H9 (cell line): ENCODE measurements around the gene PHACTR4. TPM values are rescaled to one million over a fixed set of nuclear protein-coding genes. Genes with fewer than 3 reads are reported as not detected.

Experiments used
- DNase-seq: peaks from one replicate; pipeline ENCODE4 v3.0.0-alpha.2; 2017
- H2AFZ ChIP-seq: one replicate; pipeline ENCODE4 v1.6.1; 2013; ENCODE audit warnings: mild to moderate bottlenecking, low read length, control low read depth, moderate library complexity
- H2AK5ac ChIP-seq: 2 replicates; pipeline ENCODE4 v1.6.1; 2013; ENCODE audit warnings: low read length, control low read depth, mixed read lengths; ENCODE audit not compliant: insufficient read length
- H2BK120ac ChIP-seq: one replicate; pipeline ENCODE4 v1.6.1; 2013; ENCODE audit warnings: low read depth, mild to moderate bottlenecking, low read length, control low read depth, inconsistent platforms; ENCODE audit not compliant: poor library complexity, severe bottlenecking
- H2BK12ac ChIP-seq: 2 replicates; pipeline ENCODE4 v1.6.1; 2013; ENCODE audit warnings: low read length, control low read depth, mixed read lengths, low read depth; ENCODE audit not compliant: insufficient read length
- H2BK15ac ChIP-seq: 2 replicates; pipeline ENCODE4 v1.6.1; 2013; ENCODE audit warnings: low read depth, low read length, control low read depth
- H2BK20ac ChIP-seq: one replicate; pipeline ENCODE4 v1.6.1; 2013; ENCODE audit warnings: low read depth, mild to moderate bottlenecking, low read length, control low read depth, inconsistent platforms; ENCODE audit not compliant: poor library complexity, severe bottlenecking
- H2BK5ac ChIP-seq: 2 replicates; pipeline ENCODE4 v1.6.1; 2013; ENCODE audit warnings: low read length, control low read depth, mixed read lengths; ENCODE audit not compliant: insufficient read length
- H3K14ac ChIP-seq: 2 replicates; pipeline ENCODE4 v1.6.1; 2013; ENCODE audit warnings: low read length, control low read depth; ENCODE audit not compliant: insufficient read depth
- H3K18ac ChIP-seq: 2 replicates; pipeline ENCODE4 v1.6.1; 2013; ENCODE audit warnings: low read depth, mild to moderate bottlenecking, mixed read lengths, low read length, control low read depth; ENCODE audit not compliant: insufficient read length
- H3K23ac ChIP-seq: 2 replicates; pipeline ENCODE4 v1.6.1; 2013; ENCODE audit warnings: low read length, control low read depth, mixed read lengths, low read depth; ENCODE audit not compliant: insufficient read length
- H3K23me2 ChIP-seq: 2 replicates; pipeline ENCODE4 v1.6.1; 2013; ENCODE audit warnings: low read depth, mild to moderate bottlenecking, mixed read lengths, low read length, control low read depth; ENCODE audit not compliant: insufficient read length, poor library complexity, severe bottlenecking
- H3K27ac ChIP-seq: 2 replicates; pipeline ENCODE4 v1.5.1; 2013; ENCODE audit warnings: low read length, control low read depth, mixed read lengths, low read depth; ENCODE audit not compliant: insufficient read length
- H3K27me3 ChIP-seq: 2 replicates; pipeline ENCODE4 v1.6.1; 2013; ENCODE audit warnings: low read length, control low read depth, inconsistent platforms; ENCODE audit not compliant: insufficient read depth
- H3K4ac ChIP-seq: 2 replicates; pipeline ENCODE4 v1.6.1; 2013; ENCODE audit warnings: low read depth, mild to moderate bottlenecking, control low read depth, inconsistent platforms, low read length, moderate library complexity
- H3K4me1 ChIP-seq: 2 replicates; pipeline ENCODE4 v1.6.1; 2013; ENCODE audit warnings: low read length, control low read depth, inconsistent platforms; ENCODE audit not compliant: insufficient read depth
- H3K4me2 ChIP-seq: 2 replicates; pipeline ENCODE4 v1.6.1; 2013; ENCODE audit warnings: low read length, control low read depth, mixed read lengths; ENCODE audit not compliant: insufficient read length, insufficient read depth
- H3K56ac ChIP-seq: 2 replicates; pipeline ENCODE4 v1.6.1; 2013; ENCODE audit warnings: low read depth, mild to moderate bottlenecking, mixed read lengths, low read length, control low read depth; ENCODE audit not compliant: insufficient read length
- H3K79me1 ChIP-seq: 2 replicates; pipeline ENCODE4 v1.6.1; 2013; ENCODE audit warnings: low read depth, mild to moderate bottlenecking, moderate library complexity, low read length, control low read depth, inconsistent platforms; ENCODE audit not compliant: insufficient read depth, poor library complexity, severe bottlenecking
- H3K79me2 ChIP-seq: 2 replicates; pipeline ENCODE4 v1.6.1; 2013; ENCODE audit warnings: low read length, control low read depth, inconsistent platforms; ENCODE audit not compliant: insufficient read depth
- H3K9ac ChIP-seq: 2 replicates; pipeline ENCODE4 v1.6.1; 2013; ENCODE audit warnings: low read length, control low read depth, mixed read lengths; ENCODE audit not compliant: insufficient read length; ENCODE audit errors: extremely low read depth
- H3K9me3 ChIP-seq: one replicate; pipeline ENCODE4 v1.6.1; 2013; ENCODE audit warnings: low read depth, low read length, inconsistent platforms; ENCODE audit not compliant: control insufficient read depth
- H3T11ph ChIP-seq: one replicate; pipeline ENCODE4 v1.6.1; 2013; ENCODE audit warnings: mild to moderate bottlenecking, low read length, control low read depth, inconsistent platforms
- H4K20me1 ChIP-seq: one replicate; pipeline ENCODE4 v1.6.1; 2013; ENCODE audit not compliant: control insufficient read depth, insufficient read length, insufficient read depth
- H4K5ac ChIP-seq: 2 replicates; pipeline ENCODE4 v1.6.1; 2013; ENCODE audit warnings: low read depth, mild to moderate bottlenecking, mixed read lengths, low read length, control low read depth; ENCODE audit not compliant: insufficient read length
- H4K8ac ChIP-seq: replicated peaks from 2 replicates; pipeline ENCODE4 v1.6.1; 2013; ENCODE audit warnings: low read length, control low read depth, mixed read lengths, low read depth; ENCODE audit not compliant: insufficient read length
- H4K91ac ChIP-seq: 2 replicates; pipeline ENCODE4 v1.6.1; 2013; ENCODE audit warnings: low read depth, mild to moderate bottlenecking, moderate library complexity, mixed read lengths, low read length, control low read depth; ENCODE audit not compliant: insufficient read length
- H3K27ac Mint-ChIP-seq, 3 experiments: 2 replicates in 2 of 3; 3 replicates in 1 of 3; pipeline ENCODE4 v1.8.0; 2020 to 2021; ENCODE audit warnings: mixed read lengths in 3 of 3, mild to moderate bottlenecking in 1 of 3, moderate library complexity in 1 of 3
- H3K27me3 Mint-ChIP-seq: 2 replicates; pipeline ENCODE4 v1.8.0; 2021; ENCODE audit warnings: low read depth, mild to moderate bottlenecking, moderate library complexity, mixed read lengths
- H3K36me3 Mint-ChIP-seq, 3 experiments: 2 replicates in 2 of 3; 3 replicates in 1 of 3; pipeline ENCODE4 v1.8.0; 2020 to 2021; ENCODE audit warnings: low read depth in 3 of 3, mixed read lengths in 3 of 3; ENCODE audit not compliant: insufficient read depth in 1 of 3
- H3K4me1 Mint-ChIP-seq, 2 experiments: 2 replicates each; pipeline ENCODE4 v1.8.0; 2020; ENCODE audit warnings: mixed read lengths in 2 of 2
- H3K4me3 Mint-ChIP-seq, 2 experiments: 2 replicates in 1 of 2; 3 replicates in 1 of 2; pipeline ENCODE4 v1.8.0; 2020 to 2021; ENCODE audit warnings: mild to moderate bottlenecking in 2 of 2, mixed read lengths in 2 of 2, moderate library complexity in 1 of 2
- H3K9me3 Mint-ChIP-seq, 2 experiments: 2 replicates in 1 of 2; 3 replicates in 1 of 2; pipeline ENCODE4 v1.8.0; 2020; ENCODE audit warnings: mild to moderate bottlenecking in 2 of 2, mixed read lengths in 2 of 2, moderate library complexity in 1 of 2
- WGBS: extraction: QIAGEN DNeasy Blood & Tissue Kit; methylation state at CpG from one replicate; pipeline ENCODE4 v1.1.7; 2013; ENCODE audit warnings: missing lambda C conversion rate, low lambda C conversion rate, mixed read lengths; ENCODE audit not compliant: insufficient read length; ENCODE audit errors: extremely low coverage; 5-methylcytosine and 5-hydroxymethylcytosine counted together
- total RNA-seq: library from RNA; stranded (reverse); gene quantifications from 2 replicates; pipeline ENCODE4 v1.2.1, GENCODE V29; 2021
- TF ChIP-seq, protein P1 (sequence below): fragments of 200-600 bp; sonication (generic); conservative IDR thresholded peaks from 3 replicates; pipeline ENCODE4 v1.8.0; 2021; ENCODE audit warnings: antibody characterized with exemption, mild to moderate bottlenecking

The PHACTR4 gene
- total RNA-seq, 1 experiment from 2014 or later = 54.0 TPM

DNA sequence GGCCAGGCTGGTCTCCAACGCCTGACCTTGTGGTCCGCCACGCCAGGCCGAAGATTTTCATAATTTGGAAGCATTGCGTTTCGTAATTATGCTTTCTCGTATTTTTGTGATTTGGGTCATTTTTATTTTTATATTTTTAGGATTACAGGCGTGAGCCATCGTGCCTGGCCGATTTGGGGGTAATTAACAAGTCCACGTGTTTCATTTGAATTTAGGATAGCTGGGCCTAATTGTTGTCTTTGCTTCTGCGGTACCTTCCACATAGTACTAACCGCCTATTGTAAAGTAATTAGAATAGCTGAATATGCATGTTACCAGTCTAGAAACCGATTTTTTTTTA lies 137.3 kb downstream of the PHACTR4 start:
- no peaks in the 10 kb centered on the region for H3K79me1 ChIP-seq
- no peaks in the 10 kb centered on the region for H3K9me3 ChIP-seq
- DNase-seq = no peak
- no peak overlapping the region for H2BK15ac ChIP-seq
- TF ChIP-seq, protein P1, sequence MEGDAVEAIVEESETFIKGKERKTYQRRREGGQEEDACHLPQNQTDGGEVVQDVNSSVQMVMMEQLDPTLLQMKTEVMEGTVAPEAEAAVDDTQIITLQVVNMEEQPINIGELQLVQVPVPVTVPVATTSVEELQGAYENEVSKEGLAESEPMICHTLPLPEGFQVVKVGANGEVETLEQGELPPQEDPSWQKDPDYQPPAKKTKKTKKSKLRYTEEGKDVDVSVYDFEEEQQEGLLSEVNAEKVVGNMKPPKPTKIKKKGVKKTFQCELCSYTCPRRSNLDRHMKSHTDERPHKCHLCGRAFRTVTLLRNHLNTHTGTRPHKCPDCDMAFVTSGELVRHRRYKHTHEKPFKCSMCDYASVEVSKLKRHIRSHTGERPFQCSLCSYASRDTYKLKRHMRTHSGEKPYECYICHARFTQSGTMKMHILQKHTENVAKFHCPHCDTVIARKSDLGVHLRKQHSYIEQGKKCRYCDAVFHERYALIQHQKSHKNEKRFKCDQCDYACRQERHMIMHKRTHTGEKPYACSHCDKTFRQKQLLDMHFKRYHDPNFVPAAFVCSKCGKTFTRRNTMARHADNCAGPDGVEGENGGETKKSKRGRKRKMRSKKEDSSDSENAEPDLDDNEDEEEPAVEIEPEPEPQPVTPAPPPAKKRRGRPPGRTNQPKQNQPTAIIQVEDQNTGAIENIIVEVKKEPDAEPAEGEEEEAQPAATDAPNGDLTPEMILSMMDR = no peak
- peak overlapping the region; percentile 67 for H3K56ac ChIP-seq
- H2BK5ac ChIP-seq = no peak overlapping the region
- H3K36me3 Mint-ChIP-seq = peaks cover 56 to 65% (median 61%) of the 10 kb centered on the region in 3 experiments
- H3K27ac Mint-ChIP-seq = peak overlapping the region; percentile 99
- 0 out of 2 replicates have a peak, but pooled peaks cover 2% of the 10 kb centered on the region for H3K79me2 ChIP-seq
- H2AK5ac ChIP-seq = no peak overlapping the region
- H2AFZ ChIP-seq = no peak overlapping the region
- no peak overlapping the region for H4K8ac ChIP-seq
- peaks cover 44% of the 10 kb centered on the region for H3K27me3 Mint-ChIP-seq
- no peak overlapping the region; the same call in 1 of the 2 replicates for H3K4ac ChIP-seq
- H3T11ph ChIP-seq = no peak overlapping the region
- H3K4me1 Mint-ChIP-seq = peaks cover 18 to 34% of the 10 kb centered on the region in 2 experiments
- peaks cover 3% of the 10 kb centered on the region for H4K20me1 ChIP-seq
- peak overlapping the region; percentile 97 for H3K4me3 Mint-ChIP-seq
- no peak overlapping the region for H4K91ac ChIP-seq
- H3K9me3 Mint-ChIP-seq = peaks cover 7 to 8% of the 10 kb centered on the region in 2 experiments
- H3K4me2 ChIP-seq = peak overlapping the region; percentile 65
- H4K5ac ChIP-seq = no peak overlapping the region
- no peaks in the 10 kb centered on the region for H3K27me3 ChIP-seq
- no peak overlapping the region for H3K23ac ChIP-seq
- peak overlapping the region; percentile 90 for H3K18ac ChIP-seq
- H3K9ac ChIP-seq = peak overlapping the region; percentile 99
- H3K14ac ChIP-seq = peak overlapping the region; percentile 83; the same call in 1 of the 2 replicates
- H2BK20ac ChIP-seq = no peak overlapping the region
- H2BK120ac ChIP-seq = no peak overlapping the region
- H3K4me1 ChIP-seq = peaks cover 2% of the 10 kb centered on the region; the same call in 1 of the 2 replicates
- WGBS = no CpG with 5 or more reads among the region's 14 CpGs
- H3K27ac ChIP-seq = peak overlapping the region; percentile 89
- H2BK12ac ChIP-seq = no peak overlapping the region
- H3K23me2 ChIP-seq = peaks cover 4% of the 10 kb centered on the region
